AG10803 (cell line): ENCODE data around the gene ZIC4.

Experiments
- DNase-seq: peaks from one replicate; pipeline ENCODE4 v3.0.0; 2010; ENCODE audit warnings: low read depth
- H3K4me3 ChIP-seq: 2 replicates; pipeline ENCODE4 v1.5.1; 2011; ENCODE audit warnings: mild to moderate bottlenecking, low read length, control low read depth
- CTCF ChIP-seq: conservative IDR thresholded peaks from 2 replicates; pipeline ENCODE4 v1.5.1; 2011; ENCODE audit warnings: mild to moderate bottlenecking, low read length, control low read depth, inconsistent platforms

Gene ZIC4

DNA sequence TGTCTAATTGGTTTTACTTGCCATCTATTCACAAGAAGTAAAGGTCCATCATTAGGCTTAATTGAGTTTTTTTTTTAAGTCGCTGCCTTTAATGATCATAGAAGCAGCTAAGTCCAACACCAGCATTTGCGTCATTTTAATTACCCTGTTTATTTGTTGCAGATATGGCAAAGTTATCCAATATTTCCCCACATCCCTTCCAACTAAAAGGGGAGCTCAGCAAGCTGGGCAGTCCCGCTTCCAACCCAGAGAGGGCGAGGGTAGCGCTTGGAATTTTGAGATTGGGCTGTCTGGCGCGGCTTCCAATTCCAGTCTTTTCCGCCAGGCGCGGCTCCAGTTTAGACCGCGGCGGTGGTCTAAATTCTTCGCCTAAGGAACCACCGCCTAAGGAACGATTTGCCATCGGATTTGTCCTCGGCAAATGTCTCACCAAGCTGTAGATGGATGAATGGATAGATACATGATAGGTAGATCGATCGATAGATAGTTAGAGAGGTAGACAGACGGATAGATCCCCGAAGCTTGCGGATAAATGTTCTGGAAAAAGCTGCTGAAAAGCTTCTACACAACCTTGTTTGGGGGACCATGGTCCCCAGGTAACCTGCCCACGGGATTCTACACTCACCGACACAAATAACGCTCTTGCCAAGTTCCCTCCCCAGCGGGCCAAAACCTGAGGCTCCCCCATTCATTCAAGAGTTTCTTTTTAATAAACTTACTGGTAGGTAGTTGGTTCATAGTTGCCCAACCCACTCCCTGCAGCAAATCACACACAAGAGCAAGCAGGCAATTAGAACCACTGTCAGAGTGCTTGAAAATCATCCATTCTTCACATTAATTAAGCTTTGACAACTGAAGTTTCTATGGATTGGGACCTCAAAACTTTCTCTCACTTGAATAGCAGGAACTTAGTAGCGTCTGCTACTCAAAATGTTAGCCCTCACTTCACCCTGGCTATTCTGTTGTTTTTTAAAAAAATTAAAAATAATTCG, 49.1 kb downstream of the ZIC4 start:
- no peak for DNase-seq
- TF ChIP-seq CTCF = 0 out of 2 replicates have a peak, but pooled peaks have one; percentile 13
- no peak overlapping the region for H3K4me3 ChIP-seq

GRCh38 chr3:147356145-147356908, 50.0 kb downstream of the ZIC4 start:
- no peak overlapping the region for H3K4me3 ChIP-seq
- no peak for TF ChIP-seq CTCF

GRCh38 chr3:147355753-147356090, 50.6 kb downstream of the ZIC4 start:
- no peak for DNase-seq
- no peak for TF ChIP-seq CTCF
- H3K4me3 ChIP-seq = no peak overlapping the region

More at GRCh38 chr3:147356145-147356908, 50.0 kb downstream of the ZIC4 start:
- DNase-seq = no peak

GRCh38 chr3:147355084-147355752, 51.1 kb downstream of the ZIC4 start:
- no peak for TF ChIP-seq CTCF
- no peak overlapping the region for H3K4me3 ChIP-seq
- no peak for DNase-seq

- no peak for DNase-seq
- H3K4me3 ChIP-seq = no peak overlapping the region
- no peak for TF ChIP-seq CTCF
These were observed 51.7 kb downstream of the ZIC4 start for GRCh38 chr3:147354623-147355022.

DNA sequence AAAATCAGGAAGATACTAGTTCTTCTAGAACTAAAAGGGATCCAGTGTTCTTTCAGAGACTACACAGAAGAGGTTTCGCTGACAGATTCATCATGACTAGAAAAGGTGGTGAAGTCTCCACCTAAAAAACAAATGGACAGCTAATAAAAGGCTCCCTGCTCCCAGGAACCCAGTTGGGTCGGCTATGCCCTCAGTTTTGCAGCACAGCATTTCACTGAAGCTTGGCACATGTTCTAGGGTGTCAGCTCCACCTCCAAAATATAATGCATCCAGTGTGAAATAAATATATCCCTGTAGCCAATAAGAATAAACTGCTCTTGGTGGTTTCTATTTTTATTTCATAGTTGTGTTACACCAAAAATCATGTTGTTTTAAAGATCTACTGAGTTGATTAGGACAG, 55.0 kb downstream of the ZIC4 start:
- DNase-seq = no peak
- no peak overlapping the region for H3K4me3 ChIP-seq
- no peak for TF ChIP-seq CTCF
